GM12878 (cell line): Measurements from ENCODE around the gene ABCD2. TPM values are rescaled to one million over a fixed set of nuclear protein-coding genes. Genes with fewer than 3 reads are reported as not detected.

Experiments used
- ATAC-seq: fragments of 200-7000 bp; cut with Tn5 transposase; 3 replicates; pipeline ENCODE4 v1.9.1; 2020; ENCODE audit warnings: mild to moderate bottlenecking, moderate library complexity
- BruUV-seq: library from RNA; stranded (reverse); fragments of 400-500 nt; replicated peaks from 2 replicates; lab custom pipeline; 2021; lab: Mats Ljungman, UMichigan
- CTCF ChIA-PET: fragments of 300-600 bp; sonication (Branson Sonifier 250); formaldehyde crosslinking; extraction: SDS; loops from one replicate; lab custom pipeline; 2021; ENCODE audit warnings: inconsistent platforms; lab: Yijun Ruan, JAX
- POLR2A ChIA-PET: fragments of 350-600 bp; formaldehyde crosslinking; extraction: SDS; loops from one replicate; lab custom pipeline; 2021; ENCODE audit warnings: inconsistent platforms; lab: Charles Lee
- RAD21 ChIA-PET: fragments of 300-600 bp; sonication (Branson Sonifier 250); formaldehyde crosslinking; loops from one replicate; lab custom pipeline; 2023; ENCODE audit warnings: antibody characterized with exemption; ENCODE audit not compliant: unreplicated experiment; lab: Charles Lee
- SMC1A ChIA-PET: fragments of 300-600 bp; sonication (Branson Sonifier 250); formaldehyde crosslinking; loops from one replicate; lab custom pipeline; 2023; ENCODE audit not compliant: unreplicated experiment, uncharacterized antibody; lab: Charles Lee
- DNase-seq: peaks from one replicate; pipeline ENCODE4 v3.0.0-alpha.2; 2011; ENCODE audit warnings: low read depth, low spot score
- FAIRE-seq: peaks from 3 replicates; lab custom pipeline; 2011; peaks lifted over from hg19 to GRCh38; lab: Jason Lieb, UNC
- H2AFZ ChIP-seq: 2 replicates; pipeline ENCODE4 v1.6.0; 2011; ENCODE audit warnings: low read depth, low read length, control low read depth; ENCODE audit not compliant: control insufficient read depth
- H3K27ac ChIP-seq: 2 replicates; pipeline ENCODE4 v1.5.1; 2011; ENCODE audit warnings: control low read depth; ENCODE audit not compliant: control insufficient read depth, insufficient read depth
- H3K27me3 ChIP-seq, 2 experiments: replicated peaks in 1 of 2; 2 replicates each; pipeline versions ENCODE4 v1.6.0 to v1.6.1; 2011; ENCODE audit warnings: low read length in 1 of 2; ENCODE audit not compliant: control insufficient read depth in 2 of 2, insufficient read depth in 2 of 2
- H3K36me3 ChIP-seq, 2 experiments: 2 replicates each; pipeline ENCODE4 v1.5.1; 2011; ENCODE audit warnings: low read length in 1 of 2; ENCODE audit not compliant: control insufficient read depth in 2 of 2, insufficient read depth in 2 of 2
- H3K4me1 ChIP-seq: 2 replicates; pipeline ENCODE4 v1.6.1; 2011; ENCODE audit warnings: mild to moderate bottlenecking, low read length, moderate library complexity, mixed read lengths; ENCODE audit not compliant: control insufficient read depth, insufficient read depth
- H3K4me2 ChIP-seq: 2 replicates; pipeline ENCODE4 v1.6.0; 2011; ENCODE audit warnings: control low read depth; ENCODE audit not compliant: control insufficient read depth, insufficient read depth
- H3K4me3 ChIP-seq: fragments of 200-600 bp; sonication (generic); 2 replicates; pipeline ENCODE4 v1.5.1; 2016
- H3K79me2 ChIP-seq: 2 replicates; pipeline ENCODE4 v1.6.0; 2011; ENCODE audit warnings: low read length; ENCODE audit not compliant: control insufficient read depth, insufficient read depth
- H3K9ac ChIP-seq: 2 replicates; pipeline ENCODE4 v1.8.0; 2011; ENCODE audit warnings: low read length, control low read depth, mixed read lengths; ENCODE audit not compliant: control insufficient read depth, insufficient read depth
- H3K9me3 ChIP-seq: replicated peaks from 3 replicates; pipeline ENCODE4 v1.5.1; 2011; ENCODE audit warnings: mild to moderate bottlenecking, low read length; ENCODE audit not compliant: control insufficient read depth, insufficient read depth
- H4K20me1 ChIP-seq: 2 replicates; pipeline ENCODE4 v1.6.0; 2011; ENCODE audit not compliant: control insufficient read depth, insufficient read depth
- BHLHE40 ChIP-seq, 2 experiments: fragments of 450-650 bp in 1 of 2; IDR thresholded peaks; 2 replicates each; pipeline ENCODE4 v1.6.1; 2011 to 2017; ENCODE audit warnings: low read depth in 2 of 2, borderline replicate concordance in 1 of 2, improper control_type of control experiment in 1 of 2, low read length in 1 of 2, mild to moderate bottlenecking in 1 of 2
- CEBPB ChIP-seq, 2 experiments: fragments of 150-350 bp in 1 of 2; IDR thresholded peaks; 2 replicates each; pipeline ENCODE4 v1.6.1; 2012 to 2014; ENCODE audit warnings: low read depth in 2 of 2, low read length in 2 of 2, borderline replicate concordance in 1 of 2, inconsistent platforms in 1 of 2
- DPF2 ChIP-seq: fragments of 450-650 bp; IDR thresholded peaks from 2 replicates; pipeline ENCODE4 v1.6.1; 2017; ENCODE audit warnings: mild to moderate bottlenecking
- EED ChIP-seq: sonication (generic); IDR thresholded peaks from 2 replicates; pipeline ENCODE4 v1.6.1; 2016; ENCODE audit warnings: antibody characterized with exemption, low read depth
- IKZF2 ChIP-seq, 2 experiments: fragments of 450-650 bp; IDR thresholded peaks; 2 replicates each; pipeline ENCODE4 v1.6.1; 2017; ENCODE audit warnings: mild to moderate bottlenecking in 2 of 2, moderate library complexity in 2 of 2
- JUNB ChIP-seq: IDR thresholded peaks from 2 replicates; pipeline ENCODE4 v1.6.1; 2016; ENCODE audit warnings: antibody characterized with exemption, mild to moderate bottlenecking
- MLLT1 ChIP-seq: fragments of 450-650 bp; IDR thresholded peaks from 2 replicates; pipeline ENCODE4 v1.6.1; 2016; ENCODE audit warnings: mild to moderate bottlenecking
- MTA3 ChIP-seq: IDR thresholded peaks from 2 replicates; pipeline ENCODE4 v1.6.1; 2012; ENCODE audit warnings: low read length, inconsistent platforms, borderline replicate concordance
- RB1 ChIP-seq: fragments of 450-650 bp; formaldehyde crosslinking; IDR thresholded peaks from 2 replicates; pipeline ENCODE4 v1.6.1; 2017; ENCODE audit warnings: mild to moderate bottlenecking, borderline replicate concordance
- RBBP5 ChIP-seq: fragments of 200-600 bp; sonication (generic); conservative IDR thresholded peaks from 2 replicates; pipeline ENCODE4 v1.6.1; 2016
- STAT1 ChIP-seq: fragments of 450-650 bp; conservative IDR thresholded peaks from 2 replicates; pipeline ENCODE4 v1.6.1; 2014; ENCODE audit warnings: antibody characterized with exemption, mild to moderate bottlenecking
- YY1 ChIP-seq: IDR thresholded peaks from 2 replicates; pipeline ENCODE4 v1.6.1; 2011; ENCODE audit warnings: low read depth, mild to moderate bottlenecking, low read length
- ZBTB33 ChIP-seq: fragments of 450-650 bp; IDR thresholded peaks from 2 replicates; pipeline ENCODE4 v1.6.1; 2017; ENCODE audit warnings: mild to moderate bottlenecking
- ZNF217 ChIP-seq: fragments of 450-650 bp; IDR thresholded peaks from 2 replicates; pipeline ENCODE4 v1.6.1; 2017; ENCODE audit warnings: antibody characterized with exemption, mild to moderate bottlenecking
- ZSCAN29 ChIP-seq: fragments of 450-650 bp; IDR thresholded peaks from 2 replicates; pipeline ENCODE4 v1.6.1; 2017; ENCODE audit warnings: mild to moderate bottlenecking, moderate library complexity
- WGBS: methylation state at CpG from one replicate; pipeline ENCODE4 v1.1.6; 2016; ENCODE audit warnings: low lambda C conversion rate; ENCODE audit not compliant: insufficient replicate concordance, insufficient coverage; ENCODE audit errors: missing lambda C conversion rate; 5-methylcytosine and 5-hydroxymethylcytosine counted together
- in situ Hi-C: fragments of 300-500 bp; cut with MboI; formaldehyde crosslinking; loops from 9 replicates; pipeline ENCODE4 v1.14.3; 2018; ENCODE audit warnings: mixed read lengths
- intact Hi-C: fragments of 100-400 bp; cut with micrococcal nuclease; formaldehyde crosslinking; loops from one replicate; pipeline ENCODE4 v1.14.2; 2022; ENCODE audit not compliant: unreplicated experiment
- polyA plus RNA-seq, 11 experiments: library from polyadenylated mRNA; depleted of rRNA in 4 of 11; unstranded in 6 of 11; stranded (reverse) in 5 of 11; fragments of >200 nt; fragmentation: Nextera tagmentation in 4 of 11; fragmentation: Illumina TruSeq in 1 of 11; extraction: Ambion mirVana in 4 of 11; extraction: Trizol in 1 of 11; gene quantifications; 1 replicate in 1 of 11; 2 replicates in 10 of 11; pipeline versions ENCODE4 v1.2.1 to v1.2.3, GENCODE V29; 2011 to 2016; ENCODE audit warnings: inconsistent platforms in 2 of 11, missing spikeins in 2 of 11, low read depth in 1 of 11
- total RNA-seq, 4 experiments: library from RNA; depleted of rRNA in 3 of 4; stranded (reverse); fragments of >200 nt in 3 of 4; fragmentation: Illumina TruSeq in 1 of 4; extraction: Trizol in 1 of 4; gene quantifications; 2 replicates each; pipeline versions ENCODE4 v1.2.1 to v1.2.3, GENCODE V29; 2013 to 2021

The ABCD2 gene
- total and polyA plus RNA-seq, 10 of the 15 experiments (the other 5 are each of a cell fraction or from before 2014, with no cell fraction given), result 4.4 to 16.2 (median 7.5) TPM

GRCh38 chr12:39620659-39621658, 1.4 kb upstream of the ABCD2 start:
- H4K20me1 ChIP-seq, result no peaks in the 10 kb centered on the region
- peak overlapping the region; percentile 96 for H3K4me2 ChIP-seq
- peak overlapping the region; percentile 98 for H3K27ac ChIP-seq
- SMC1A ChIA-PET, result interaction anchor here (0.8 to 7.0 kb wide), 20 partner anchors 8 to 303 kb away, joined by 3 to 101 read pairs (median 5); no protein-coding TSS in a partner anchor
- CTCF ChIA-PET, result interaction anchor here (0.8 to 3.9 kb wide), 14 partner anchors 8 to 303 kb away, joined by 3 to 19 read pairs (median 4); no protein-coding TSS in a partner anchor
- FAIRE-seq (no peak), ATAC-seq (peak; percentile 55), DNase-seq (peak; percentile 64)
- H2AFZ ChIP-seq, result peak overlapping the region; percentile 61
- peak overlapping the region; percentile 92 for H3K9ac ChIP-seq
- H3K9me3 ChIP-seq, result no peaks in the 10 kb centered on the region; the same call in 2 of the 3 replicates
- POLR2A ChIA-PET, result interaction anchor here (0.6 to 3.9 kb wide), 10 partner anchors 7 to 1246 kb away, joined by 3 to 29 read pairs (median 4); no protein-coding TSS in a partner anchor
- peak overlapping the region; percentile 64 for H3K4me3 ChIP-seq
- RAD21 ChIA-PET, result interaction anchor here (0.6 to 5.3 kb wide), 18 partner anchors 8 to 943 kb away, joined by 3 to 41 read pairs (median 4); no protein-coding TSS in a partner anchor
- in situ Hi-C loops (loop anchor here (25.0 kb wide), 3 partner anchors 491 to 834 kb away; partner anchors contain the start of gene SLC2A13), intact Hi-C loops (no loop called here)
- H3K79me2 ChIP-seq, result peaks cover 38% of the 10 kb centered on the region
- no peaks in the 10 kb centered on the region for H3K27me3 ChIP-seq
- peaks cover 16% of the 10 kb centered on the region for H3K4me1 ChIP-seq
- no TSS peak for BruUV-seq
- no peaks in the 10 kb centered on the region for H3K36me3 ChIP-seq
- WGBS, result 2% methylated on average over 11 of the region's 11 CpGs
- TF ChIP-seq CEBPB (IDR thresholded peaks at IDR 0.05; ENCODE audit: borderline replicate concordance in 1 of 2, low read depth in 2 of 2, low read length in 2 of 2), result 0 out of 4 replicates have a peak, but pooled peaks of 1 of the 2 experiments have one; percentile 2
- peak; percentile 65 to 77; a peak in 3 of 4 replicates for TF ChIP-seq IKZF2 (IDR thresholded peaks at IDR 0.05)
- TF ChIP-seq MTA3, result peak; percentile 68; the same call in 1 of the 2 replicates
- peak; percentile 42; the same call in 1 of the 2 replicates for TF ChIP-seq RB1
- TF ChIP-seq YY1, result 0 out of 2 replicates have a peak, but pooled peaks have one; percentile 18
- no peak for TF ChIP-seq RBBP5
- 0 out of 4 replicates have a peak, but pooled peaks of 1 of the 2 experiments have one; percentile 12 for TF ChIP-seq BHLHE40 (IDR thresholded peaks at IDR 0.05; ENCODE audit: borderline replicate concordance in 1 of 2, low read depth in 2 of 2, low read length in 1 of 2)
- TF ChIP-seq STAT1, result no peak
- TF ChIP-seq EED, result peak; percentile 45; the same call in 1 of the 2 replicates
- no peak for TF ChIP-seq ZBTB33
- TF ChIP-seq JUNB, result peak; percentile 30; the same call in 1 of the 2 replicates
- TF ChIP-seq DPF2, result 0 out of 2 replicates have a peak, but pooled peaks have one; percentile 53
- TF ChIP-seq ZNF217, result peak; percentile 40; the same call in 1 of the 2 replicates
- no peak for TF ChIP-seq ZSCAN29
- TF ChIP-seq MLLT1, result peak; percentile 56
